PFSK-1 (cell line): ENCODE results near the gene G6PC1.
A peak's percentile ranks its signal among the peaks of the same experiment; 100 is the strongest.

ENCODE experiments used
- FOXP2 ChIP-seq: optimal IDR thresholded peaks from 2 replicates; pipeline ENCODE3; 2011; ENCODE audit warnings: borderline replicate concordance, control low read depth, inconsistent platforms; ENCODE audit not compliant: insufficient read depth; ENCODE audit errors: extremely low read length, extremely low read depth
- POLR2AphosphoS5 ChIP-seq: IDR thresholded peaks from 2 replicates; pipeline ENCODE4 v1.6.1; 2012; ENCODE audit warnings: low read depth, mild to moderate bottlenecking, control low read depth, low read length, moderate library complexity
- REST ChIP-seq, 2 experiments: IDR thresholded peaks; 2 replicates each; pipeline versions ENCODE4 v1.6.1 to v1.8.0; 2011 to 2012; ENCODE audit warnings: low read depth in 2 of 2, low read length in 2 of 2, control low read depth in 1 of 2, inconsistent platforms in 1 of 2, mild to moderate bottlenecking in 1 of 2, moderate library complexity in 1 of 2; ENCODE audit not compliant: insufficient read depth in 1 of 2
- SIN3A ChIP-seq: IDR thresholded peaks from 2 replicates; pipeline ENCODE4 v1.6.1; 2012; ENCODE audit warnings: mild to moderate bottlenecking, low read length, moderate library complexity, borderline replicate concordance; ENCODE audit not compliant: insufficient read depth
- TAF1 ChIP-seq: IDR thresholded peaks from 2 replicates; pipeline ENCODE4 v1.6.1; 2012; ENCODE audit warnings: low read length, control low read depth, borderline replicate concordance; ENCODE audit not compliant: insufficient read depth

The G6PC1 gene

GRCh38 chr17:42883802-42884558 is 16.6 kb upstream of the G6PC1 start:
- TF ChIP-seq TAF1 (no peak), SIN3A (no peak), FOXP2 (no peak), POLR2AphosphoS5 (no peak), REST (IDR thresholded peaks at IDR 0.05; ENCODE audit: insufficient read depth in 1 of 2, low read depth in 2 of 2, low read length in 2 of 2) (no peak)

GRCh38 chr17:42886283-42887176 is 14.1 kb upstream of the G6PC1 start:
- TF ChIP-seq FOXP2 (no peak), SIN3A (no peak), TAF1 (no peak), POLR2AphosphoS5 (no peak), REST (IDR thresholded peaks at IDR 0.05; ENCODE audit: insufficient read depth in 1 of 2, low read depth in 2 of 2, low read length in 2 of 2) (no peak)

- TF ChIP-seq POLR2AphosphoS5 (no peak), REST (IDR thresholded peaks at IDR 0.05; ENCODE audit: insufficient read depth in 1 of 2, low read depth in 2 of 2, low read length in 2 of 2) (no peak), SIN3A (no peak), FOXP2 (no peak), TAF1 (no peak)
Observed at GRCh38 chr17:42889809-42890208, 10.8 kb upstream of the G6PC1 start.

GRCh38 chr17:42891539-42892152 is 9.0 kb upstream of the G6PC1 start:
- TF ChIP-seq REST (IDR thresholded peaks at IDR 0.05; ENCODE audit: insufficient read depth in 1 of 2, low read depth in 2 of 2, low read length in 2 of 2) (peak in 1 of 2 experiments; percentile 27; a peak in 1 of 4 replicates), FOXP2 (peak; percentile 38), SIN3A (no peak)
